ENCODE measurements around the gene PEG3. TPM values are rescaled to one million over a fixed set of nuclear protein-coding genes. Genes with fewer than 3 reads are reported as not detected.

Gene PEG3
- total and polyA plus RNA-seq, 2 of the 8 experiments (the other 6 are each of a cell fraction or from before 2014, with no cell fraction given): not detected

GRCh38 chr19:56885173-56885985 lies 44.9 kb upstream of the PEG3 start (continued):
- TF ChIP-seq TEAD4 (IDR thresholded peaks at IDR 0.05; ENCODE audit: low read depth, low read length): no peak
- no peak for TF ChIP-seq SP2 (IDR thresholded peaks at IDR 0.05; ENCODE audit: low read length)
- TF ChIP-seq SIN3A (conservative IDR thresholded peaks at IDR 0.05 in 1 of 2, IDR thresholded peaks at IDR 0.05 in 1 of 2; ENCODE audit: low read depth in 1 of 2, low read length in 2 of 2): no peak
- no peak for TF ChIP-seq BRCA1 (IDR thresholded peaks at IDR 0.05; ENCODE audit: low read depth, low read length)
